ENCODE results near the gene MYH13. TPM values are rescaled to one million over a fixed set of nuclear protein-coding genes. Genes with fewer than 3 reads are reported as not detected.

MYH13 gene
- total RNA-seq, 1 donor from 2014 or later, result not detected

DNA sequence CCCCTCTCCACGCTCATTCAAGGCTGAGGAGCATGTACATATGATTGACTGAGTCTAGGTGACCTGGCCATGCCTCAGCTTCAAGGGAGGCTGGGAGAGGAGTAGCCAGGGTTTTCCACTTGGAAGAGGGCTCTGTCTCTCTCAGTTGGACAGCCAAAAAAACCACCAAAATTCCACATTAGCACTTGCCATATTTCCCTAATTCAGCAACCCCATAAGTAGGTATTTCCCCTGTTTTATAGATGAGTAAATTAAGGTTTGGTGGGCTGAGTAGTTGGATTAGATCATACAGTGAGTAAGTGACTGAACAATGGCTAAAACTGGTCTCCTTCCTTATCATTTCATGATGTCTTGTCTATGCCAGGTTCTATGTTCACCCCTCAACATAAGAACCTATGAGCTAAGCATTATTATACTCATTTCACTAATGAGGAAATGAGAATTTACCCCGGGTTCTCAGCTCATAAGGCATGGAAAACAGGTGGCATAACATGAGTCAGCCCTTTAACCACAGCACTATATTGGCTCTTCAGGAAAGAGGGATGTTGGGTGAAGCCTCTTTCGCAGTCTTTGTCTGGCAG is 106.4 kb downstream of the MYH13 start:
- no peaks in the 10 kb centered on the region for H3K36me3 Mint-ChIP-seq
- peaks cover 6% of the 10 kb centered on the region for H3K27me3 Mint-ChIP-seq (ENCODE audit: insufficient read depth, low read depth)
- peaks cover 8% of the 10 kb centered on the region for H3K4me1 Mint-ChIP-seq

DNA sequence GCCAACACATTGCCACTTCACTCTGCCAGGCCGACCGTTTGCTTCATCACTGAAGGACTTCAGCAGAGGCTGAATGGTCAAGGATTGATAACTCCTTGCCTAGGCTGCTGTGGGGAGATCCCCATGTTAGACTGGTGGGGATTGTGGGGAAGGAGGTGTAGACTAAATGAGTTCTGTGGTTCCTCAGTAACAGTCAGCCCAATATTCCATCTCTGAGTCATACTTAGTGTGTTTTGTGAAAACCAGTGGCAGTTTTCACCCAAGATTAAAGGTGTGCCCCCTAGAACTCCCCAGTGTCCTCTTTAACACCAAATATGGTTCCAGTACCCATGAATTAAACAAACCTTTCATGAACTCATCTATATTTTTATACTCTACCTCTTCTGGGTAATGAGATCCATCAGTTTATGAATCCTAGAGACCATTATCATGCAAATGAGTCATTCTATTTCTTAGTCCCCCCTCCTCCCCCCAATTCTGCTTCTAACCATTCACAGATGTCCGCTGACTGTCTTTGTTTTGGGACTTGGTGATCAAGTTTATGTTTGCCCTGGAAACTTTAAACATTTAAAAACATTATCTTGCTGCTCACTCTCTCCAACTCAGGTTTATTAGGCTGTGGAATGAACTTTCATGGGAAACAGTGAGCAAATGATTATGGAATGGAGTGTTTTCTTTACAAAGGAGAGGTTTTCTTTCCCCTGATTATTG is 107.6 kb downstream of the MYH13 start:
- TF ChIP-seq EZH2 (IDR thresholded peaks at IDR 0.05), result no peak
- H3K27ac ChIP-seq, result no peak overlapping the region
- Mint-ChIP-seq H3K27ac (peak overlapping the region; percentile 13), H3K36me3 (no peaks in the 10 kb centered on the region), H3K4me1 (peaks cover 8% of the 10 kb centered on the region), H3K9me3 (peaks cover 8% of the 10 kb centered on the region), H3K27me3 (ENCODE audit: insufficient read depth, low read depth) (peaks cover 6% of the 10 kb centered on the region), H3K4me3 (no peak overlapping the region)
- H3K9ac ChIP-seq, result no peak overlapping the region
- H3K79me2 ChIP-seq (ENCODE audit: low read depth), result no peaks in the 10 kb centered on the region
- no peaks in the 10 kb centered on the region for H3K36me3 ChIP-seq
- no peaks in the 10 kb centered on the region for H3K27me3 ChIP-seq
- H3K9me3 ChIP-seq (ENCODE audit: low read depth), result no peaks in the 10 kb centered on the region
- no peak overlapping the region for H2AFZ ChIP-seq (replicated peaks)
- no peaks in the 10 kb centered on the region for H3K4me1 ChIP-seq
- no peaks in the 10 kb centered on the region for H4K20me1 ChIP-seq (ENCODE audit: low read depth)
- no peak overlapping the region for H3K4me2 ChIP-seq
- no peak for DNase-seq (ENCODE audit: low spot score)
- H3F3A ChIP-seq (ENCODE audit: low read depth), result no peaks in the 10 kb centered on the region
- no peak overlapping the region for H3K4me3 ChIP-seq

More for the DNA sequence above, 106.4 kb downstream of the MYH13 start:
- no peak for DNase-seq (ENCODE audit: low spot score)
- no peak overlapping the region for H3K4me3 Mint-ChIP-seq
- H3K4me1 ChIP-seq, result no peaks in the 10 kb centered on the region
- H3K9ac ChIP-seq, result no peak overlapping the region
- H3K27me3 ChIP-seq, result no peaks in the 10 kb centered on the region
- H2AFZ ChIP-seq (replicated peaks), result no peak overlapping the region
- no peaks in the 10 kb centered on the region for H3K9me3 ChIP-seq (ENCODE audit: low read depth)
- H3K4me3 ChIP-seq, result no peak overlapping the region
- no peaks in the 10 kb centered on the region for H4K20me1 ChIP-seq (ENCODE audit: low read depth)
- H3F3A ChIP-seq (ENCODE audit: low read depth), result no peaks in the 10 kb centered on the region
- H3K79me2 ChIP-seq (ENCODE audit: low read depth), result no peaks in the 10 kb centered on the region
- H3K36me3 ChIP-seq, result no peaks in the 10 kb centered on the region
- no peak overlapping the region for H3K27ac Mint-ChIP-seq
- TF ChIP-seq EZH2phosphoT487 (IDR thresholded peaks at IDR 0.05) (no peak), EZH2 (IDR thresholded peaks at IDR 0.05) (no peak)
- TF ChIP-seq, protein P1, sequence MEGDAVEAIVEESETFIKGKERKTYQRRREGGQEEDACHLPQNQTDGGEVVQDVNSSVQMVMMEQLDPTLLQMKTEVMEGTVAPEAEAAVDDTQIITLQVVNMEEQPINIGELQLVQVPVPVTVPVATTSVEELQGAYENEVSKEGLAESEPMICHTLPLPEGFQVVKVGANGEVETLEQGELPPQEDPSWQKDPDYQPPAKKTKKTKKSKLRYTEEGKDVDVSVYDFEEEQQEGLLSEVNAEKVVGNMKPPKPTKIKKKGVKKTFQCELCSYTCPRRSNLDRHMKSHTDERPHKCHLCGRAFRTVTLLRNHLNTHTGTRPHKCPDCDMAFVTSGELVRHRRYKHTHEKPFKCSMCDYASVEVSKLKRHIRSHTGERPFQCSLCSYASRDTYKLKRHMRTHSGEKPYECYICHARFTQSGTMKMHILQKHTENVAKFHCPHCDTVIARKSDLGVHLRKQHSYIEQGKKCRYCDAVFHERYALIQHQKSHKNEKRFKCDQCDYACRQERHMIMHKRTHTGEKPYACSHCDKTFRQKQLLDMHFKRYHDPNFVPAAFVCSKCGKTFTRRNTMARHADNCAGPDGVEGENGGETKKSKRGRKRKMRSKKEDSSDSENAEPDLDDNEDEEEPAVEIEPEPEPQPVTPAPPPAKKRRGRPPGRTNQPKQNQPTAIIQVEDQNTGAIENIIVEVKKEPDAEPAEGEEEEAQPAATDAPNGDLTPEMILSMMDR (IDR thresholded peaks at IDR 0.05), result no peak
- H3K4me2 ChIP-seq, result no peak overlapping the region
- no peak overlapping the region for H3K27ac ChIP-seq
- peaks cover 8% of the 10 kb centered on the region for H3K9me3 Mint-ChIP-seq

DNA sequence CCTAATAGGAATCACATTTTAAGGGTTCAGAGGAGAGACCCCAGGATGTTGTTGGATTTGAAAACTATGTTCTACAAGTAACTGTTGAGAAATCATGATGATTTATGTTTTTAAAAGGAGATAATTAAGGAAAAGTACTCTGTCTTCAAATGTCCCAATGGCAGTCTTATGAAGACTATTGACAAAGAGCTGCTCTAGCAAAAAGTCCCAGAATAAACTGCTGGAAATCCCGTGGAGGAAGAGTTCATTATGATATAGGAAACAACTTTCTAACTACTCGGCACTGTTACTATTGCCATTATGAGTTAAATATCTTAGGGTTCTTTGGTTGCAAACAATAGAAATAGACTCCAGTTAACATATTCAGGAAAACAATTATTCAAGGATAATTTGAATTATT is 108.8 kb downstream of the MYH13 start:
- Histone ChIP-seq H3K79me2 (ENCODE audit: low read depth) (no peaks in the 10 kb centered on the region), H3K9ac (no peak overlapping the region), H3K4me3 (no peak overlapping the region), H3K36me3 (no peaks in the 10 kb centered on the region), H4K20me1 (ENCODE audit: low read depth) (no peaks in the 10 kb centered on the region), H3K4me2 (no peak overlapping the region), H3K9me3 (ENCODE audit: low read depth) (no peaks in the 10 kb centered on the region), H3K27ac (no peak overlapping the region), H3F3A (ENCODE audit: low read depth) (no peaks in the 10 kb centered on the region), H2AFZ (replicated peaks) (no peak overlapping the region), H3K27me3 (no peaks in the 10 kb centered on the region), H3K4me1 (no peaks in the 10 kb centered on the region)
- Mint-ChIP-seq H3K9me3 (peaks cover 8% of the 10 kb centered on the region), H3K27me3 (ENCODE audit: insufficient read depth, low read depth) (peaks cover 6% of the 10 kb centered on the region), H3K27ac (no peak overlapping the region), H3K4me3 (no peak overlapping the region), H3K36me3 (no peaks in the 10 kb centered on the region), H3K4me1 (peaks cover 8% of the 10 kb centered on the region)
- TF ChIP-seq EZH2 (IDR thresholded peaks at IDR 0.05) (no peak), EZH2phosphoT487 (IDR thresholded peaks at IDR 0.05) (no peak)
- TF ChIP-seq, protein P1 (IDR thresholded peaks at IDR 0.05), result no peak
- no peak for DNase-seq (ENCODE audit: low spot score)

DNA sequence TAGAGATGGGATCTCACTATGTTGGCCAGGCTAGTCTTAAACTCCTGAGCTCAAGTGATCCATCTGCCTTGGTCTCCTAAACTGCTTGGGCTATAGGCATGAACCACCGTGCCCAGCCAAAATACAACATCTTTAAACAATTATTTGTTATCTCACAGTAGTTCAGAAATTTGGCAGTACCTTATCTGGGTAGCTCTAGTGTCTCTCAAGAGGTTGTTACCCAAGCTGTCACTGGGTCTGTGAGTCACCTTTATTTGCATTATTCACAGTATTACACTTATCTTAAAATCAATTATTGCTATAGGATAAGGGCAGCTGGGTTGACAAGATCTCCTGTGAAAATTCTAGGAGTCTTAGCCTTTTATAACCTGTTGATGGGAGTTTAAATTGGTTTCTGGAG is 110.4 kb downstream of the MYH13 start:
- Mint-ChIP-seq H3K4me1 (peaks cover 8% of the 10 kb centered on the region), H3K27me3 (ENCODE audit: insufficient read depth, low read depth) (peaks cover 6% of the 10 kb centered on the region), H3K27ac (no peak overlapping the region)

More for the DNA sequence above, 110.4 kb downstream of the MYH13 start:
- Histone ChIP-seq H3K4me3 (no peak overlapping the region), H3K4me2 (no peak overlapping the region), H3K36me3 (no peaks in the 10 kb centered on the region), H3K27ac (no peak overlapping the region), H3K9ac (no peak overlapping the region), H2AFZ (replicated peaks) (no peak overlapping the region), H3K9me3 (ENCODE audit: low read depth) (no peaks in the 10 kb centered on the region), H3K79me2 (ENCODE audit: low read depth) (no peaks in the 10 kb centered on the region), H3F3A (ENCODE audit: low read depth) (no peaks in the 10 kb centered on the region), H3K4me1 (no peaks in the 10 kb centered on the region), H4K20me1 (ENCODE audit: low read depth) (no peaks in the 10 kb centered on the region), H3K27me3 (no peaks in the 10 kb centered on the region)
- no peak overlapping the region for H3K4me3 Mint-ChIP-seq
- no peaks in the 10 kb centered on the region for H3K36me3 Mint-ChIP-seq
- no peak for DNase-seq (ENCODE audit: low spot score)
- H3K9me3 Mint-ChIP-seq, result peaks cover 4% of the 10 kb centered on the region
- TF ChIP-seq EZH2 (IDR thresholded peaks at IDR 0.05) (no peak), EZH2phosphoT487 (IDR thresholded peaks at IDR 0.05) (no peak)
- TF ChIP-seq, protein P1 (IDR thresholded peaks at IDR 0.05), result no peak

Data from neural progenitor cell (in vitro differentiated cells).